TTC549 (cell line): ENCODE data around the gene GARIN5B.

ENCODE experiments used
- FAIRE-seq: peaks from 2 replicates; lab custom pipeline; 2012; peaks lifted over from hg19 to GRCh38; lab: Jason Lieb, UNC

GARIN5B gene

DNA sequence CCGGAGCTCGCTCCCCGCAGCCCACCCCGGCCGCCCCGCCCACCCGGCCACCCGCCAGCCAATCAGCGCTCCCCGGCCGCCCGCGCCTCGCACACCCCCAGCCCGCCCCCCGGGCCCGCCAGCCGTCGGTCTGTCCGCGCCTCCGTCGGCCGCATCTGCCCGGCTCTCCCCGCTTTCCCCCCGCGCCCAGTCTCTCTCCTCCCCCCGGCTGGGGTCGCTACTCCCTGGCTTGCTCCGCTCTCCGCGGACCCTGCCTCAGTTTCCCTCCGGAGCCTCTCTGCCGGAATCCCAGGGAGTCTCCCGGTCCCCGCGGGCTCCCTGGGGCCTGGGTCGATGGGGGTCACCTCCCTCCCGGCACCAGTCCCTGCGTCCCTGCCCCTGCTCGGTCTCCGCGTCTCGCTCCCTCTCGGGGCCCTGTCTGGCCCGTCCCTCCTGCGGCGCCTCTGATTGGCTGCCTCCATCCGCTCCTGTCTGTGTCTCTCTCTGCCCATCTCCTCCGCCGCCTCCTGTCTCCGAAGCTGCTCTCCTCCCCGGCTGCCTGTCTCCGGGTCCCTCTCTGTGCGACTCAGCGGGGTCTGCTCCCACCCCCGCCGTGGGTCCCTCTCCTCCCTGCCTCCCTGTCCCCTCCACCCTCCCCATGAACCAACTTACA lies 6.7 kb upstream of the GARIN5B start:
- no peak for FAIRE-seq

DNA sequence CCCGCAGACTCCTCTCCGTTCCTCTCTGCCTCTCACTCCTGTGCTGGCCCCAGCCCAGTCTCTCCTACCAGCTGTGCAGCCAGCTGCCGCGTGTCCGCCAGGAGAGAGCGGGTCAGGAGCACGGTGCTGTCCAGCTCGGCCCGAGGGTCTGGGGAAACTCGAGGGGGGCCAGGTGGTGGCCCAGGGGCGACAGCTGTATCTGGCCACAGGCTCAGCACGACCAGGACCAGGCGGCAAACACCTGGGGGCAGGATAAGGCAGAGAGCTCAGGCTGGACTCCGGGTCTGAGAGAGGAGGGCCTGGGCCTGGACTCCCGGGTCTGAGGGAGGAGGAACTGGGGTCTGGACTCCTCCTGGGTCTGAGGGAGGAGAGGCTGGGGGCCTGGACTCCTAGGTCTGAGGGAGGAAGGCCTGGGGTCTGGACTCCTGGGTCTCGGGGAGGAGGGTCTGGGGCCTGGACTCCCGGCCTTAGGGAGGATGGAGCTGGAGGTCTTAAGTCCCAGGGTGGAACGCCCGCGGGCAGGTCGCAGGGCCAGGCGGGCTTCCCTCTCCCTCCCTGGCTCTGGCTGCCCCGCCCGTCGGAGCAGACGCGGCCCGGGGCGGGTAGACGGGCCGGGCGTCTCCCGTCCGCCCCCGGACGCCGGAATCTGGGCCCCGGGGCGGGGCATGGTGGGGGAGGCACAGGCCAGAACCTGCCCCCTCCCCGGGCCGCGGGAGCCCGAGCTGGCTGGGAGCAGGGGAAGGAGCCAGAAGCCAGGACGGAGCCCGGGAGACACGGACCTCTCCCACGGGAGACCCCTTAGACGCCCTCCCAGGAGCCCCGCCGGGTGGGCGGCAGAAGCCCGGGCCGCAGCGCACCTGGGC lies 5.9 kb upstream of the GARIN5B start:
- no peak for FAIRE-seq

DNA sequence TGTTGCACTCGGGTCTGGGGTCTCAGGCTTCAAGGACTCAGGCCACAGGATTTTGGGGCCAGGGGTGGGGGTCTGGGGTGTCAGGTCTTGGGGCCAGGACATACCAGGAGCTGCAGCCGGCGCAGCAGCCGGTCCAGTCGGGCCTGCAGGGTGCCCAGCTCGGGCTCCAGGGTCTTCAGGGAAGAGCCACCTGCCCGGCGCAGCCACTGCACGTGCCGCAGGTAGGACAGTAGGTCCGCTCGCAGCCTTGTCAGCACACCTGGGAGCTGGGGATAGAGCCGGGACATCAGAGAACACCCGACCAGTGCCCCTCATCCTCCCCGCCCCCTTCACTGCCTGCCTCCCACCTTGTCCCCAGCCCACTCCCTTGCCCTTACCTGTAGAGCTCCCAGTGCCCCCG lies 5.0 kb upstream of the GARIN5B start:
- no peak for FAIRE-seq

DNA sequence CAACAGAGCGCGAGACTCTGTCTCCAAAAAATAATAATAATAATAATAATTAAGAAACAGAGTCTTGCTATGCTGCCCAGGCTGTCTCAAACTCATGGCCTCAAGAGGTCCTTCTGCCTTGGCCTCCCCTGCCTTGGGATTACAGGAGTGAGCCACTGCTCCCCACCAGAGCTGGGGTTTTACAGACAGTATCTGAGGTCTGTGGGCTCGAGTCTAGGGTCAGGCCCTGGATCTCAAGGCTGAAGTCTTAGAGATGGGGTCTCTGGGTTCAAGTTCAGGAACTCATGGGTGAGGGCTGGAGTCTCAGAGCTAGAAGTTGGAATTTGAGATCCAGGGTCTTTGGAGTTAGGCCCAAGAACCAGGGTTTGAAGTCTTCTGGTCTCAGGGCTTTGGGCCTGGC lies 3.7 kb upstream of the GARIN5B start:
- FAIRE-seq, result no peak

DNA sequence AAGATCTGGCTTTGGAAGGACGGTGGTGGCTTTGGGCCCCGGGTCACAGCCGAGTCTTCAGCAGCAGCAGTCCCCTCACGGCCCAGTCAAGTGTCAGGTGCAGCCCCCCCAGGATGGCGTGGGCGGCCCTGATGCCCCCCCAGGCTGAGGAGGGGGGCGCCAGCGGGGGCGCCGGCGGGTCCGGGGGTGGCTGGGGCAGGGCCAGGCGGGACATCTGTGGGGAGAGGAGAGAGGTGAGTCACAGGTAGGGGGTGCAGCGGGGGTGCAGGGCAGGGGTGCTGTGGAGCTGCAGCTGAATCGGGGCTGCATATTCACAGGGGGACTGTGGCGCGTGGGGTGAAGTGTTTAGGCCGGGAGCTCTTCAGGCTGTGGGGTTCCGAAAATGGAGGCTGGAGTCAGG lies 2.9 kb upstream of the GARIN5B start:
- no peak for FAIRE-seq

DNA sequence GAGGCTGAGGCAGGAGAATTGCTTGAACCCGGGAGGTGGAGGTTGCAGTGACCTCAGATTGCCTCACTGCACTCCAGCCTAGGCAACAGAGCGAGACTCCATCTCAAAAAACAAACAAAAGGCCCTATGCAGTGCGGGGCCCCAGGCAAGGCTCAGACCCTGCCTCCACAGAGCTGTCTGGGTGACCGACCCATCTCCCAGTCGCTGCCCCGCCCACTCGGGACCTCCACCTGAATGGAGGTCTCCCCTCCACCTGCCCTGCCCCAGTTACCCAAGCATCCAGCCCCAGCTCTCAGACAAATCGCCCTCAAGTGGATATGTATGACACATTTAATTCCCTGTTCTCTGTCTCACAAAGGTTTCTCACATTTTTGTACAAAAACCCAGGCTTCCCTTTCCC lies 2.2 kb upstream of the GARIN5B start:
- no peak for FAIRE-seq

DNA sequence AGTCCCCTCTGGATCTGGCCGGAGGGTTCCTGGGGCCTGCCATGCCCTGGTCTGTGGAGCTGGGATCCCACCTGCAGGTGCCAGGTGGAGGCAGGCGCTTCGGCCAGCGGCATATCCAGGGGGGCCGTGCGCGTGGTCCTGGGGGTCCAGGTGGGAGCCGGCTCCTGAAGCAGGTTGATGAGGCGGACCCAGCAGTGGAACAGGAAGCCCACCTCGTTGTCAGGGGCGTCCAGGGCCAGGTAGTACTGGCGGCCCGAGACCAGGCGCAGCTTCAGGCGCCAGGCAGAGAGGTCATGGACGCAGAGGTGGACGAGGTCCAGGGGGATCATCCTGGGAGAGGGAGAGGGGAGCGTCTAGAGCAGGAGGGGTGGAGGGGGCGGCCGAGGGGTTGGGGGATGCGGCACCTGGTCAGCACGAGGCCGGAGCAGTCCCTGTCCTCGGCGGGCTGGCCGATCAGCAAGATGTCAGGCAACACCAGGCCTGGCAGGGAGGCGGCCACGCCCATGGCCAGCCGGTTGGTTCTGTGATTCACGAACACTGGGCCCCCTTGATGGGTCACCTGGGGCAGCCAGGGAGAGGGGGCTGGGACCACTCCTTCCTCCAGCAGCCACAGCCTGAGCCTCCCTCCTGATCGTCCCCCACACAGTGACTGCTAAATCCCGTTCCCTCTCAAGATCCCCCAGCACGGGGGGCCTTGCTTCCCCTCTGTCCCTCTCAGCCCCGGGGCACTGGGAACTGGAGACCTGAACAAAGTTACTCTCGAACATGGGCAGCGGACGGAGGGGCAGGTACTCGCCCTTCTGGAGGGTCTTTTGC lies 678 bp downstream of the GARIN5B start:
- FAIRE-seq, result no peak

DNA sequence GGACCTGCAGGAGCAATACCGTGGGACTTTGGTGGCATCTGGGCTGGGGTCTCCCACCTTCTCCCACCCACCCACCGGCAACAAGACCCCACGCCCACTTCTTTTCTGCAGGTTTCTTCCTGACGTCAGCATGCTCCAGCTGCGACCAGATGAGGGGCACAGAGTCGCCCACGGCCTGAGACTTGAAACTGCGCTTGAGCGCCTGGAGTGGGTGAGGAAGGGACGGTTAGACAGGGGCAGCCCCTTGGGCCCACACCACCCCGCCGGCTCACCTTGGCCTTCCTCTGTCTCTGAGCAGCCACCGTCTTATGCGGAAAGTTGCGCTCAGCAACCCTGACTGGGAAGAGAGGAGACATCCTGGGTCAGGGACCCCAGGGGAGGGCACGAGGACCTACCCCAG lies 2.2 kb downstream of the GARIN5B start:
- no peak for FAIRE-seq

DNA sequence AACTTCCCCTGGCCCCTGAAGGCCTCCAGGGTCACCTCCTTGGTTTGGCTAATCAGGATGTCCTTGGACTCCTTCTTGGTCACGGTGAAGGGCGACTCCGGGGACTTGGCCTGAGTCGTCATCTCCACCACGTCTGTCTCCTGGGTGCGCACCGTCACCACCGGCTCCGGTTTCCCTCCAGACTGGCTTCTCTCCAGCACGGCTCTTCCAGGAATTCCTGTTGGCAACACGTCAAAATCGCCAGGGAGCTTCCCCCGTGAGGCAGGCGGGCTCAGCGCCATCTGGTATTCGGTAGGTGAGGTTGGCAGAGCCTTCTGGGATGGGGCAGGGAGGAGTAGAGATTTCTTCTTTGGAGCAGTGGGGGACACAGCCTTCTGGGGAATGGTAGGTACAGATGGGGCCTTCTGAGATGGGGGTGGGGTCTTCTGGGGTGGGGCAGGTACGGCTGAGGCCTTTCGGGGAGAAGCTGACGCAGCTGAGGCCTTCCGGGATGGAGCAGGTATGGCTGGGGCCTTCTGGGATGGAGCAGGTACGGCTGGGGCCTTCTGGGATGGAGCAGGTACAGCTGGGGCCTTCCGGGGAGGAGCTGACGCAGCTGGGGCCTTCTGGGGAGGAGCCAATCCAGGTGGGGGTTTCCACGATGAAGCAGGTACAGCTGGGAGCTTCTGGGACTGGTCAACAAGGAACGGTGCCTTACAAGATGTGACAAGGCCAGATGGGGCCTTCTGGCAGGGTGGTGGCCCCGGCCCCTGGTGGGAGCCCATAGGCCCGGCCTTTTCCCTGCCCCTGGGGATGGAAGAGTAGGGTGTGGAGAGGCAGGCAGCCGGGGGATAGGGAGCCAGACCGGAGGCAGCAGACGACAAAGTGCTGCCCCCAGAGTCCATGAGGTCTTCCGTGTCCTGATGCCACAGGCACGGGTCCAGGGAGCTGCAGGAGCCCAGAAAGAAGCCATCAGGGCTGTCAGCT lies 3.8 kb downstream of the GARIN5B start:
- no peak for FAIRE-seq

DNA sequence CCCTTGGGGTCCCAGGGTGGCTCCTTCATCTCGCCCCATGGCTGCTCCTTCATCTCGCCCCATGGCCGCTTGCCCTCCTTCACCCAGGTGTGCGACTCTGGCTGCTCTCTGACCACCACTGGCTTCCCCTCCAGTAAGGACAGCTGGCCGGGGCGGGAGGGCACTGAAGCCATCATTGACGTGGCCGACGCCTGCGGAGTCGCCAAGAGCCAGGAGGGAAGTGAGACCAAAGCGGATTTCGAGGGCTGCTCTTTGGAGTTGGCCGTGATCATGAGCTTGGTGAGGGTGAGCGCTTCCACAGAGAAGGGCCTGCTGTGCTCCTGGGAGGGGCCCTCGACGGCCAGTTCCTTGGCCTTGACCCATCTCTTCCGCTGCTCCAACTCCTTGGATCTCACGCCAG lies 4.6 kb downstream of the GARIN5B start:
- no peak for FAIRE-seq

DNA sequence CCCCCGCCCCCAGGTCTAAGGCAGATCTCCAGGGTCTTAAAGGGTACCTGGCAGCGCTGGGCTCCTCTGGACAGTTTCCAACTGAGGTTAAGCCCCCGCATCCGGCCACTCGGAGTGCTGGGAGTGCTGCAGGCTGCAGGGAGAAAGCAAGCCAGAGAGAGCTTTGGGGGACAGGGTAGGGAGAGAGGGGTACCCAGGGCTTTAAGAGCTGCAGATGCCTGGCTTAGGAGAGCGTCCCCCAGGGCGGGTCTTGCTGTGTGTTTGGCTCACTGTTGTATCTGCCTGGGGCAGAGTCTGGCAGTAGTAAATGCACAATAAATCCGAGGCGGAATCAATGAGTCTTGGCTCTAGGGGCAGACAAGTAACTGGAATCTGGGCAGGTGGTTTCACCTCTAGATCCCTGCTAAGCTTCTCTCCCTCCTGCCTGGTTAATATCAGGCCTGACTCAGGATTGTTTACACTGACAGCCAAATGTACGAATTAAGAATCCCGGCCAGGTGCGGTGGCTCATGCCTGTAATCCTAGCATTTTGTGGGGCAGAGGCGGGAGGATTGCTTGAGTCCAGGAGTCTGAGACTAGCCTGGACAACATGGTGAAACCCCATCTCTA lies 7.7 kb downstream of the GARIN5B start:
- no peak for FAIRE-seq

DNA sequence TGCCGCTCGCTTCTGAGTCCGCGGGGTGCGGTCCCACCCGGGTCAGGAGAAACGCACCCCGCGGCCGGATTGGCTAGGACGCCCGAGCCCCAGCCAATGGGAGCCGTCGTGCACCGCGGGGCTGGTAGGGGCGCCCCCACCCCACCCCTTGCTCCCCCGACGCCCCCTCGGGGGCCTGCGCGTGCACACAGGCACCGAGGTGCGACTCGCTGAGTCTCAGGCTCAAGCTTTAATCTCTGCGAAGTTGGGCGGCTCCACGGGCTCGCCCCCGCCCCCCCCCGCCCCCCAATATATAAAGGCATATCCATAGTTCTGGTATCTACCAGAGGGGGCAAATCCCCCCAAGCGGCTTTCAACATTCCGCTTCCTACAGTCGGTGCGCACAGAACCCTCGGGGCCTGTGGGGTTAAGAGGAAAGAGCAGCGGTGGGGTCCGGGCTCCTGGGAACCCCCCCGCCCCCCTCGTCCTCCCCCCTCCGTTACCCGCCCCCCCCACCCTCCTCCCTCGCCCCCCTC lies 8.3 kb downstream of the GARIN5B start, which contains the start of gene COX6B2:
Gene COX6B2 (minus strand): TSS at position 22 of the 515 bp plus-strand sequence. CDS start 198 bp downstream, outside the sequence.
- FAIRE-seq, result no peak

DNA sequence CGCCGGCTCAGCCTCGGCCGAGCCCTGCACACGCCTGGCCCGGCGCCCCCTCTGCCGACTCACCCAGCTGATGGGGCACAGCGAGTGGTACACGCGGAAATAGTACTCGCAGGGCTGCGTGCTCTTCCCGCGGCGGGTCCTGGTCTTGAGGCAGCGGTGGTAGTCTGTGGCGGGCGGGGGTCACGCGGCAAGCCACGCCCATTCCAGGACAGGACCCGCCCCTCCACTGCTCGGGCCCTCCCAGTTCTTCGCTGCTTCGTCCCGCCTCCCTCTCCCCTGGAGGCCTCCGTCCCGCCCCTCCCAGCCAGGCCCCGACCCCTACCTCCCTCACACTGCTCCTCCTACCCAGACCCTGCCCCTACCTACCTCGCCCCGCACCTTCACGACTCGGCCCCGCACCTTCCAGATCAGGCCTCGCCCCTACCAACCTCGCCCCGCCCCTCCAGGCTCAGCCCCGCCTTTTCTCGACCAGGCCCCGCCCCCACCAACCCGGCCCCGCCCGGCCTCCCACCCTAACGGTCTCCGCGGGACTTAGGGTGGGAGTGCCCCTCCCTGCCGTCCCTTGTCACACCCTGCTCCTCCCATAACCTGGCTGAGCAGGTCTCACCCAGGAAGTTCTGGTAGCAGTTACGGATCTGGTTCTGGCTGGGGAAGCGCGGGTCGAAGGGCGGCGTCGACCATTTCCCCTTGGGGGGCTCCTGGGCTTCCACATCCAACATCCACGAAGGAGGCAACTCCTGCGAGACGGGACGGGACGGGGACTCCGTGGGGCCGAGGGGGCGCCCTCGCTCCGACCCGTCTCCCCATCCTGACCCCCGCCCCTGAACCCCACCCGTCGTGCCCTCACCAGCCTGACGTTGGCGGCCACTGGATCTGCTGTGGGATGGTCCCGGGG lies 9.0 kb downstream of the GARIN5B start:
- FAIRE-seq, result no peak

DNA sequence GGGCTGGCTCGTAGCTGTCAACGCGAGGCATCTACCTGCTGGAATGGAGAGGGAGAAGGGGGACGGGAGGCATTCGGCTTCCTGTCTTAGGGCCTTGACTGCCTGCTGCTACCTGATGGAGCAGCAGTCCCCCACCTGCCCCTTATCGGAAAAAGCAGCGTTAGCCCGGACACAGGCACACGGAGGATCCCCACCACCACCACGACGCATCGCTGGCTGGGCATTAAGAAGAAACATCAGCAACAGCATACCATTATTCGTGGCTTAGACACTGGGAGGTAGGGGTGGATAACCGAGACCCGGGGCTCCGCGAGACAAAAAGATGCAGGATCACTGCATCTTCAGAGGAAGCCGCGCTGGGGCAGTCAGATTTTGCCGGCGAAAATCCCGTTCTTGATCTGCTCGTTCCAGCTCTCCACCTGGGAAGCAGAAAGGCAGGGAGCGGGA lies 9.7 kb downstream of the GARIN5B start:
- no peak for FAIRE-seq

DNA sequence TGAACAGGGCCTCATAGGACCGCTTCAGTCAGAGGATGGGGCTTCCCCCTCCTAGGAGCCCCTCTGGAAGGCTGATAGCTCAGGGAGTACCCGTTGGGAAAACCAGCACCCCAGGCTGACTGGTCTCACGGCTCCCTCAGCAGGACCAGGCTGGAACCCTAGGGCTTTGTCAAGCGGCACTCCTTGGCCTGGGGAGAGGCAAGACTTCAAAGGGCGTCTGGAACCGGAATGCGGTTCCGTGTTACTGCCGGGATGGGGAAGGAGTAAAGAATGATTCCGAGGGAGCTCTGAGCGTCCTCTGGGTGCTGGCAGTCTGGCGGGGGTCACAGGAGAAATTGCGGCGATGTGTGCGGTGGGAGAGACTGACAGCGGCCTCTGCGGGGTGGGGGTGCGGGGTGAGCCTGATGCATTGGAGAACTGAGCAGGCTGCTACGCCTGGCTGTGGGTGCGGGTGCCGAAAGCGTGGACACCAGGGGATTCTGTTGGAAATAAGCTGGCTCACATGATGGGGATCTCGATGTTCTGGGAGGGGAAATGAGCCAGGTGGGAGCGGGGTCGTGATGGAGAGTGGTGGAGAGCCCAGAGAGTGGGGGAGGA lies 10.4 kb downstream of the GARIN5B start:
- no peak for FAIRE-seq

DNA sequence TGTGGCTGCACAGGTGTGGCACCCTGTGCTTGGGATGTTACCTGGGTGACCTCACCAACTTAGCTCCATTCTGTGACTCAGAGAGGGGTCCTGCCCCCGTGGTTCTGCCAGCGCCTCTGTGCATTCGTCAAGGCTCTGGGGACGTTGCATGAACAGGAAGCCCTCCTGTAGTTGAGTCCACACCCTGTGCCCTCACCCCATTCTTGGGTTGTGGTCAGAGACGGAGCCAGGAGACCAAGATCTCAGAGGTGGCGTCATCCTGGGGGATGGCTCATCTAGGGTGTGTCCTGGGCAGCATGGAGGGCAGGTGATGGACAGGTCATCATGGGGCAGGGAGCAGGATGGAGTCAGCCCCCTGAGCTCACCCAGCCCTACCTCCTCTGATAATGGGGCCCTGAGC lies 11.0 kb downstream of the GARIN5B start:
- no peak for FAIRE-seq

DNA sequence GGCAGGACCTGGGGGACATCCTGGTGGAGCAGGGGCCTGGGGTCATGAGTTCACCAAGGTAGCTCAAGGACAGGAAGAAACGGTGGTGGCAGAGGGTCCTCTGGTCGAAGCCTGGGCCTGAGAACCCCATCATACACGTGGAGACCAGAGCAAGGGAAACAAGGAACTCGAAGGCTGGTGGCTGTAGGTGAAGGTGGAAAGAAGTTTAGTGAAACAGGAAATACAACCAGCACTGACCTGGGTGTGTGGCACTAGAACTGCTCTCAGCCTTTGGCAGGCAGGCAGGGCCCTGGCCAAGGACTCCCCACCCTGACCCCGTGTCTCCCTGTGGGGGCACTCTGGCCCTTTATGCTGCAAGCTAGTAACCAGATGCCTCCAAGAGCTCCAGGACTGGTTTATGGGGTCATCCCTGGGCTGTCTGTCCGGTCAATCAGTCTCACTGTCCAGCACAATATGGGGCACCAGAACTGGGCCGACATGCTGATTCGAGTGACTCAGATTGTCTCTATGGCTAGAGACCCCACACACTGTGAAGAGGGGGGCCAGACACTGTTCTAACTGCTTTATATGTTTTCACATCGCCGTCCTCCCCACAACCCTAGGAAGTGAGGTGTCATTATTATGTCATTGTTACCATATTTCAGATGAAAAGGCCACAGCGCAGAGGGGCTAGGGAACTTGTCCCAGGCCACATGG lies 12.3 kb downstream of the GARIN5B start:
- no peak for FAIRE-seq

DNA sequence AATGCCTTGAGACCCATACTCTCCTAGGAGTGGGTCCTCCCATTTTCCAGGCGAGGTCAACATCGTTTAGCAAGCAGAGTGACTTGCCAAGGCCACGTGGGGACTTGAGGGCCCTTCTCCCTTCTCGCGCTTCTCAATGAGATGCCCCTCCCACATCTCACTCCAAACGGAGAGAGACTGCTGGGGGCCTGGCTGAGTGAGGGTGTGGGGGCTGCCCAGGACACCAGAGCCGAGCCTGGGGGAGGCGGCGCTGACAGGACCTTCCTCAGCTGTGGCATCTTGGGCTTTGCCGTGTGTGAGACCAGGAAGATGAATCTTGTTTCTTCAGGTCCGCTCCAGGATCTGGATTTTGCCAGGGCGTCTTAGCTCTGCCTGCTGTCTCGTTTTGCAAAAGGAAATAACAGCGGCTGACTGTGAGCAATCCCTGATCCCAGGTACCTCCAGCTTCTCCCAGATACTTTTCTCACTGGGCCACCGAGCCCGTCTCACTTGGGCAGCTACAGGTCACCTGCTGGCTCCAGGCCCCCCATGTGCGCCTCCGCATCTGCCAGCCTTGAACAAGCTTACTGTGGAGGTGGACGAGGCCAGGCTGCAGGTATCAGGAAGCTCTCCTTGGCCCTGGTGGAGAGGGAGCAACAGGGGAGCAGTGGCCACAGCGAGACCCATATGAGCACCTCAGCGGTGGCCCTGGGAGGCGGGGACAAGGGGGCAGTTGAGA lies 14.6 kb downstream of the GARIN5B start:
- FAIRE-seq, result no peak
